Fibroblast of skin of left quadriceps (primary cell): ENCODE data around the gene RPL7A.
"Not testable (repeated sequence)": the region's sequence is repeated elsewhere in the genome, so short reads cannot be mapped to it uniquely, and the experiment has no call there.

Source experiments
- DNase-seq, 2 experiments: peaks; one replicate each; pipeline ENCODE4 v3.0.0-alpha.2; 2013; ENCODE audit warnings: low read depth in 2 of 2

RPL7A gene

GRCh38 chr9:133347985-133348717 is at the start of gene RPL7A, which contains the start of gene MED22:
Gene RPL7A (plus strand): TSS chr9:133348218. CDS start chr9:133348244, 26 bp downstream.
Gene MED22 (minus strand): TSS chr9:133348131. CDS start chr9:133346662, 1,469 bp downstream.
- peak; percentile 93 to 94 for DNase-seq

DNA sequence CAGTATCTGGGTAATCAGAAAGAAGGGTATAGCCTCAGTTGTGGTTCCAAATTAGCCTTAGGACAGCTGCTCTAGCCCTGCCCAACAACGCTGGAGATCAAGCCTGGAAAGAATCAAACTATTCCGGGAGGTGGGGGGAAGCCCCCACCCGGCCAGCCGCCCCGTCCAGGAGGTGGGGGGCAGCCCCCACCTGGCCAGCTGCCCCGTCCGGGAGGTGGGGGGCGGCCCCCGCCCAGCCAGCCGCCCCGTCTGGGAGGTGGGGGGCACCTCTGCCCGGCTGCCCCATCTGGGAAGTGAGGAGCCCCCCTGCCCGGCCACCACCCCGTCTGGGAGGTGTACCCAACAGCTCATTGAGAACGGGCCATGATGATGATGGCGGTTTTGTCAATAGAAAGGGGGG is 48.0 kb upstream of the RPL7A start:
- DNase-seq, result not testable (repeated sequence)

DNA sequence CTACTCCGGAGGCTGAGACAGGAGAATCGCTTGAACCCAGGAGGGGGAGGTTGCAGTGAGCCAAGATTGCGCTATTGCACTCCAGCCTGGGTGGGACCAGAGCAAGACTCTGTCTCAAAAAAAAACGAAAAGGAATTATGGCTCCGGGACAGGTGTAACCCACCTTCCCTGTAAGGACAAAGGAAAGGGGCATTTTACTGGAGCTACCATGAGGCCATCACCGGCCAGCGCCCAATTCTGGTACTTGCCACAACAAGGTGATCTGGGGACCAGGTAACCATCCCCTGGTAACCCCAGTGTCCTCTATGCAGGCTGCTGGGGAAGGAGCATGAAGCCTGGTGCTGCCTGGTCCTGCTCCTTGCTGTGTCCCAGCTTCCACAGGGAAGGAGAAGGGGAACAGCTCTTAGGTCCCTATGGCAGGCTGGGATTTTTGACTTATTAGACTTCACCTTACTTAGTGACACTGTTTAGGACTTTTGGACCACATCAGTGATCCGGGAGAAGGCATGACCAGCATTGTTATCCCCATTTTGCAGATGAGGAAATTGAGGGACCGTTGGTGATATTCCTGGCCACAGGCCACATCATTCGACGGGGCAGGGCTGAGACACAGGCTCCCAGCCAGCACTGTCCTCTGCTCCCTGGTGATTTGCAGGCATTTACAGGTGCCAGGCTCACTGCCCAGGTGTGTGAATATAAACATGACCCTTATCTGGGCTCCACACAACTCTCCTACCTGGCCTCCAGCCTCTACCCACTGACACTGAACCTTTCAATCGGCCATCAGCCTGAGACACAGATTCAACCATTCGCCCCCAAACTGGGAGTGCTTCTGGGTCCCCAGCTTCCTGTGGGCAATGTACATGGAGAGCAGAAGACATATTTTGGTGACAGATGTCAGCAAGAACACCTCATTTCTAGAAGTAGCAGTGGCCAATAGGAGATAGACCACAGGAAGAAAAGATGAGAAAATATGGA is 46.5 kb upstream of the RPL7A start:
- no peak for DNase-seq

GRCh38 chr9:133303266-133304157 is 44.5 kb upstream of the RPL7A start:
- DNase-seq, result no peak

DNA sequence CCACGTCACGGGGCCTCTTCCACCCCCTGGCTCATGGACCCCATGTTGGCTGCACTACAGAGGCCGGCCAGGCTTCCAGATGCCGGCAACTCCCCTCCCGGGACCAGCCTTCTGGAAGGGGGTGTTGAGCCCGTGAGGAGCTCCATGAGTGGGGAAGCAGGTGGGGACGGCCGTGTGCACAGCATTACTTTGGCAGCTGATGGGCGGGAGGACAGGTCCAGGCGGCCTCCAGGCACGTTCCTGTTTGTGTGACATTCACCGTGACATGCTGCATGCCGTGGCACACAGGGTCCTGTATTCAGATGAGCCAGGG is 43.9 kb upstream of the RPL7A start:
- no peak for DNase-seq

- no peak for DNase-seq
These were observed 43.3 kb upstream of the RPL7A start for GRCh38 chr9:133304477-133305377.

GRCh38 chr9:133305731-133306130 is 42.3 kb upstream of the RPL7A start:
- no peak for DNase-seq

- no peak for DNase-seq
These were observed 41.5 kb upstream of the RPL7A start for GRCh38 chr9:133306242-133307204.

- no peak for DNase-seq
These were observed 40.7 kb upstream of the RPL7A start for GRCh38 chr9:133307301-133307700.

- DNase-seq, result no peak
These were observed 38.4 kb upstream of the RPL7A start for GRCh38 chr9:133309608-133310007.

- no peak for DNase-seq
These were observed 32.0 kb upstream of the RPL7A start for GRCh38 chr9:133315997-133316396.

DNA sequence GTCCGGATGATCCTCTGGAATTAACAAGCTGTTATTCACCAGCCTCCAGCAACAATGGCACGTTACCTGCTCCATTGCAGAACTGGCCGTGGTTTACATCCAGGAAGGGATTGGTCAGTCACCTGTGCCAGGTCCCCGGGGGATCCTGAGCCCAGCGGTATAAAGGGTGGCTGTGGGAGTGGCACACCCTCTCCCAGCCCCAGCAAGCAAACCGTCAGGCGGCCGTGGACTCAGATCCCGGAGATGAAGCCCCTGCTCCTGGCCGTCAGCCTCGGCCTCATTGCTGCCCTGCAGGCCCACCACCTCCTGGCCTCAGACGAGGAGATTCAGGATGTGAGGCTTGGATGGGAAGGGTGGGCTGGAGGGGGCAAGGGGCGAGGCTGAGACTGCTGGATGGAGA is 30.5 kb upstream of the RPL7A start:
- DNase-seq, result not testable (repeated sequence)

DNA sequence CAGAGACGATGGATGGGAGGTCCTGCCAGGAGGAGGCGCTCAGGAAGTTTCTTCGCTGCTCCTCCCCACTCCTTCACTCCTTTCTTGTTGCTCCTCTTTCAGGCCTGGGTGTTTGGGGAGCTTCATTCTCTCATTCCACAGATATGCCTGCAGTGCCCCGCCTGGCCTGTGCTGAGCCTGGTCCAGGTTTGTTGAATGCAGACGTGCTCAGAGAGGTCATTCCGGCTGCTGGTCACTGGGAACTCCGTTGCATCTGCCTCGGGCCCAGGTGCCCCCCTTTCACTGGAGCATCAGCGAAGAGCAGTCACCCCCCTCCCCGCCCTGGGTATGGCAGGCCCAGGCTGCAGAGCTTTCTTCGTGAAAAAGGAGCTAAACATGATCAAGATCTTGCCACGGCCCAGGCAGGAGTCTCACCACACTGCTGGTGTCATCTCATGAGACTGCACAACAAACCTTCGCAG is 27.6 kb upstream of the RPL7A start:
- no peak for DNase-seq

DNA sequence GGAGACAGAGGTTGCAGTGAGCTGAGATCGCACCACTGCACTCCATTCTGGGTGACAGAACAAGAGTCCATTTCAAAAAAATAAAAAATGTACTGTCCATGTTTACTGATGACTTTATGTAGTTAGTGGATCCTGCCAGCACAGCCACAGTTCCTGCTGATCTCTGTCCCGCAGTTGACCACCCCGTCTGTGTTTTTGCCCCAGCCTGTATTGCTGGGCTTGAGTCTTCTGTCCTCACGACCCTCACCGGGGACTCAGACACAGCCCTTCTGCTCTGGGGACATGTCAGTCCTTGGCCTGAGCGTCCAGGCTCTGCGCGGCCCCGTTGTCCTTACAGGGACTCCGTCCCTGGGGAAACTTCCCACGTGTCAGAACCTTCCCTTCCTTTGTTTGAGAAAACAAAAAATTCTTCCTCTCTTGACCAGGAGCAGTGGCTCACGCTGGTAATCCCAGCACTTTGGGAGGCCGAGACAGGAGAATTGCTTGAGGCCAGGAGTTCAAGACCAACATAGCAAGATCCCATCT is 26.5 kb upstream of the RPL7A start:
- no peak for DNase-seq

- DNase-seq, result no peak
These were observed 25.3 kb upstream of the RPL7A start for GRCh38 chr9:133322701-133323100.

GRCh38 chr9:133323211-133323610 is 24.8 kb upstream of the RPL7A start:
- DNase-seq, result no peak

DNA sequence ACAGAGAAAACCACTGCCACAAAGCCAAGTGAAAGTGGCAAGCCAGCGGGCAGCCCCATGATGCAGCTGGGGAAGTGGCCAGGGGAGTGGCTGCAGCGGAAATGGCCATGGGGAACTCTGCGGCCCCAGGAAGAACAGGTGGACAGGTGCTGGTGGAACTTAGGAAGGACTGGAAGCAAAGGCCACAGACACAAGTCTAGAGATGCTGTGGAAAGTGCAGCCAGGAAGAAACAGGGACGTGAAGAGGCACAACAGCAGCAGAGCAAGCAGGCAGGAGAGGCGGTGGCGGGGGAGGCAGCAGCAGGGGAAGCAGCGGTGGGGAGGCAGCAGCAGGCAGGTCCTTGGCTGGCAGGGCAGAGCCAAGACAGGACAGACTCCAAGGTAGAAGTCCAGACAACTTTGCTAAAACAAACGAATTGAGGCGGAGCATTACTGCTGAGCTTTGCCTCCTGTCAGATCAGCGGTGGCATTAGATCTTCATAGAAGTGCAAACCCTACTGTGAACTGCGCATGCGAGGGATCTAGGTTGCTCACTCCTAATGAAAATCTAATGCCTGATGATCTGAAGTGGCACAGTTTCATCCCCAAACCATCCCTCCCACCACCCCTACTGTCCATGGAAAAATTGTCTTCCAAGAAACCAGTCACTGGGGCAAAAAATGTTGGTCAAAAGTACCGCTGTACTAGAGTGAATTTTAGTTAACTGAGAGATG is 23.9 kb upstream of the RPL7A start:
- no peak for DNase-seq

- not testable (repeated sequence) for DNase-seq
These were observed 21.0 kb upstream of the RPL7A start for GRCh38 chr9:133327021-133327420.
